ENCODE measurements around the gene ASTN2. TPM values are rescaled to one million over a fixed set of nuclear protein-coding genes. Genes with fewer than 3 reads are reported as not detected.

The ASTN2 gene
- polyA plus RNA-seq, 4 donors = 3.0 to 15.2 (median 3.7) TPM

- no peaks in the 10 kb centered on the region for H3K36me3 ChIP-seq (ENCODE audit: control insufficient read depth in 3 of 3, insufficient read depth in 2 of 3, low read depth in 1 of 3, low read length in 3 of 3)
- no peak overlapping the region for H3K4me3 ChIP-seq (ENCODE audit: low read depth in 1 of 3, low read length in 3 of 3)
- no peaks in the 10 kb centered on the region for H3K27me3 ChIP-seq (ENCODE audit: control insufficient read depth in 3 of 3, insufficient read depth in 3 of 3, low read length in 3 of 3)
- 56 to 74% (median 59%) methylated on average over 4 of the region's 4 CpGs for WGBS, 3 donors
- H3K9me3 ChIP-seq (ENCODE audit: control insufficient read depth in 2 of 2, insufficient read depth in 1 of 2, low read depth in 1 of 2, low read length in 1 of 2) = no peaks in the 10 kb centered on the region
- H3K4me1 ChIP-seq (ENCODE audit: control insufficient read depth in 3 of 3, insufficient read depth in 2 of 3, low read depth in 1 of 3, low read length in 2 of 3) = no peaks in the 10 kb centered on the region
- FAIRE-seq = no peak
- no peak overlapping the region for H3K27ac ChIP-seq (ENCODE audit: low read depth in 1 of 3, low read length in 2 of 3)
- no peak for DNase-seq
Measured at GRCh38 chr9:117088140-117088539, 326.7 kb downstream of the ASTN2 start.

GRCh38 chr9:117084221-117084620 lies 330.6 kb downstream of the ASTN2 start:
- Histone ChIP-seq H3K4me1 (ENCODE audit: control insufficient read depth in 3 of 3, insufficient read depth in 2 of 3, low read depth in 1 of 3, low read length in 2 of 3) (no peaks in the 10 kb centered on the region), H3K27me3 (ENCODE audit: control insufficient read depth in 3 of 3, insufficient read depth in 3 of 3, low read length in 3 of 3) (no peaks in the 10 kb centered on the region), H3K9me3 (ENCODE audit: control insufficient read depth in 2 of 2, insufficient read depth in 1 of 2, low read depth in 1 of 2, low read length in 1 of 2) (no peaks in the 10 kb centered on the region), H3K27ac (ENCODE audit: low read depth in 1 of 3, low read length in 2 of 3) (no peak overlapping the region), H3K36me3 (ENCODE audit: control insufficient read depth in 3 of 3, insufficient read depth in 2 of 3, low read depth in 1 of 3, low read length in 3 of 3) (no peaks in the 10 kb centered on the region), H3K4me3 (ENCODE audit: low read depth in 1 of 3, low read length in 3 of 3) (no peak overlapping the region)
- no peak for FAIRE-seq
- DNase-seq = no peak
- WGBS, 3 donors = 72 to 78% (median 76%) methylated on average over 4 of the region's 4 CpGs

- no peak overlapping the region for H3K27ac ChIP-seq (ENCODE audit: low read depth in 1 of 3, low read length in 2 of 3)
- 48 to 58% (median 58%) methylated on average over 8 of the region's 8 CpGs for WGBS, 3 donors
- H3K9me3 ChIP-seq (ENCODE audit: control insufficient read depth in 2 of 2, insufficient read depth in 1 of 2, low read depth in 1 of 2, low read length in 1 of 2) = no peaks in the 10 kb centered on the region
- no peaks in the 10 kb centered on the region for H3K36me3 ChIP-seq (ENCODE audit: control insufficient read depth in 3 of 3, insufficient read depth in 2 of 3, low read depth in 1 of 3, low read length in 3 of 3)
- H3K4me3 ChIP-seq (ENCODE audit: low read depth in 1 of 3, low read length in 3 of 3) = no peak overlapping the region
- H3K4me1 ChIP-seq (ENCODE audit: control insufficient read depth in 3 of 3, insufficient read depth in 2 of 3, low read depth in 1 of 3, low read length in 2 of 3) = no peaks in the 10 kb centered on the region
- DNase-seq (no peak), FAIRE-seq (no peak)
- H3K27me3 ChIP-seq (ENCODE audit: control insufficient read depth in 3 of 3, insufficient read depth in 3 of 3, low read length in 3 of 3) = no peaks in the 10 kb centered on the region
Measured at GRCh38 chr9:117083559-117083958, 331.3 kb downstream of the ASTN2 start.

- Histone ChIP-seq H3K4me1 (ENCODE audit: control insufficient read depth in 3 of 3, insufficient read depth in 2 of 3, low read depth in 1 of 3, low read length in 2 of 3) (no peaks in the 10 kb centered on the region), H3K9me3 (ENCODE audit: control insufficient read depth in 2 of 2, insufficient read depth in 1 of 2, low read depth in 1 of 2, low read length in 1 of 2) (no peaks in the 10 kb centered on the region), H3K27me3 (ENCODE audit: control insufficient read depth in 3 of 3, insufficient read depth in 3 of 3, low read length in 3 of 3) (no peaks in the 10 kb centered on the region), H3K4me3 (ENCODE audit: low read depth in 1 of 3, low read length in 3 of 3) (no peak overlapping the region), H3K36me3 (ENCODE audit: control insufficient read depth in 3 of 3, insufficient read depth in 2 of 3, low read depth in 1 of 3, low read length in 3 of 3) (no peaks in the 10 kb centered on the region), H3K27ac (ENCODE audit: low read depth in 1 of 3, low read length in 2 of 3) (no peak overlapping the region)
- no peak for DNase-seq
- no peak for FAIRE-seq
- WGBS, 3 donors = 22 to 39% (median 28%) methylated on average over 5 of the region's 5 CpGs
Measured at GRCh38 chr9:117081641-117082317, 333.1 kb downstream of the ASTN2 start.

- DNase-seq (no peak), FAIRE-seq (no peak)
- H3K27ac ChIP-seq (ENCODE audit: low read depth in 1 of 3, low read length in 2 of 3) = no peak overlapping the region
- H3K36me3 ChIP-seq (ENCODE audit: control insufficient read depth in 3 of 3, insufficient read depth in 2 of 3, low read depth in 1 of 3, low read length in 3 of 3) = no peaks in the 10 kb centered on the region
- 28 to 58% (median 51%) methylated on average over 2 of the region's 2 CpGs for WGBS, 3 donors
- H3K4me3 ChIP-seq (ENCODE audit: low read depth in 1 of 3, low read length in 3 of 3) = no peak overlapping the region
- no peaks in the 10 kb centered on the region for H3K27me3 ChIP-seq (ENCODE audit: control insufficient read depth in 3 of 3, insufficient read depth in 3 of 3, low read length in 3 of 3)
- H3K4me1 ChIP-seq (ENCODE audit: control insufficient read depth in 3 of 3, insufficient read depth in 2 of 3, low read depth in 1 of 3, low read length in 2 of 3) = no peaks in the 10 kb centered on the region
- no peaks in the 10 kb centered on the region for H3K9me3 ChIP-seq (ENCODE audit: control insufficient read depth in 2 of 2, insufficient read depth in 1 of 2, low read depth in 1 of 2, low read length in 1 of 2)
Measured at GRCh38 chr9:117080765-117081390, 334.0 kb downstream of the ASTN2 start.

- DNase-seq (no peak), FAIRE-seq (no peak)
- WGBS, 3 donors = 70 to 81% (median 74%) methylated on average over 8 of the region's 8 CpGs
- H3K4me1 ChIP-seq (ENCODE audit: control insufficient read depth in 3 of 3, insufficient read depth in 2 of 3, low read depth in 1 of 3, low read length in 2 of 3) = no peaks in the 10 kb centered on the region
- no peaks in the 10 kb centered on the region for H3K27me3 ChIP-seq (ENCODE audit: control insufficient read depth in 3 of 3, insufficient read depth in 3 of 3, low read length in 3 of 3)
- H3K9me3 ChIP-seq (ENCODE audit: control insufficient read depth in 2 of 2, insufficient read depth in 1 of 2, low read depth in 1 of 2, low read length in 1 of 2) = no peaks in the 10 kb centered on the region
- H3K4me3 ChIP-seq (ENCODE audit: low read depth in 1 of 3, low read length in 3 of 3) = no peak overlapping the region
- H3K27ac ChIP-seq (ENCODE audit: low read depth in 1 of 3, low read length in 2 of 3) = no peak overlapping the region
- no peaks in the 10 kb centered on the region for H3K36me3 ChIP-seq (ENCODE audit: control insufficient read depth in 3 of 3, insufficient read depth in 2 of 3, low read depth in 1 of 3, low read length in 3 of 3)
Measured at GRCh38 chr9:117076571-117077290, 338.1 kb downstream of the ASTN2 start.

GRCh38 chr9:117075636-117076035 lies 339.2 kb downstream of the ASTN2 start:
- Histone ChIP-seq H3K27me3 (ENCODE audit: control insufficient read depth in 3 of 3, insufficient read depth in 3 of 3, low read length in 3 of 3) (no peaks in the 10 kb centered on the region), H3K36me3 (ENCODE audit: control insufficient read depth in 3 of 3, insufficient read depth in 2 of 3, low read depth in 1 of 3, low read length in 3 of 3) (no peaks in the 10 kb centered on the region), H3K9me3 (ENCODE audit: control insufficient read depth in 2 of 2, insufficient read depth in 1 of 2, low read depth in 1 of 2, low read length in 1 of 2) (no peaks in the 10 kb centered on the region), H3K27ac (ENCODE audit: low read depth in 1 of 3, low read length in 2 of 3) (no peak overlapping the region), H3K4me3 (ENCODE audit: low read depth in 1 of 3, low read length in 3 of 3) (no peak overlapping the region), H3K4me1 (ENCODE audit: control insufficient read depth in 3 of 3, insufficient read depth in 2 of 3, low read depth in 1 of 3, low read length in 2 of 3) (no peaks in the 10 kb centered on the region)
- DNase-seq = no peak
- no peak for FAIRE-seq

GRCh38 chr9:117074784-117075520 lies 339.9 kb downstream of the ASTN2 start:
- Histone ChIP-seq H3K27me3 (ENCODE audit: control insufficient read depth in 3 of 3, insufficient read depth in 3 of 3, low read length in 3 of 3) (no peaks in the 10 kb centered on the region), H3K36me3 (ENCODE audit: control insufficient read depth in 3 of 3, insufficient read depth in 2 of 3, low read depth in 1 of 3, low read length in 3 of 3) (no peaks in the 10 kb centered on the region), H3K27ac (ENCODE audit: low read depth in 1 of 3, low read length in 2 of 3) (no peak overlapping the region), H3K4me1 (ENCODE audit: control insufficient read depth in 3 of 3, insufficient read depth in 2 of 3, low read depth in 1 of 3, low read length in 2 of 3) (no peaks in the 10 kb centered on the region), H3K4me3 (ENCODE audit: low read depth in 1 of 3, low read length in 3 of 3) (no peak overlapping the region), H3K9me3 (ENCODE audit: control insufficient read depth in 2 of 2, insufficient read depth in 1 of 2, low read depth in 1 of 2, low read length in 1 of 2) (no peaks in the 10 kb centered on the region)
- no peak for FAIRE-seq
- no peak for DNase-seq
- WGBS, 3 donors = 65 to 70% (median 65%) methylated on average over 7 of the region's 7 CpGs
